Mesenchymal stem cell (in vitro differentiated cells and primary cell): Measurements from ENCODE around the gene TMEM175.

Source experiments
- DNase-seq: peaks from one replicate; pipeline ENCODE4 v3.0.0-alpha.2; 2013
- H2AFZ ChIP-seq: one replicate; pipeline ENCODE4 v1.6.1; 2013; ENCODE audit warnings: low read depth, mild to moderate bottlenecking, control low read depth, inconsistent platforms, low read length, moderate library complexity
- H2AK5ac ChIP-seq: 2 replicates; pipeline ENCODE4 v1.6.1; 2013; ENCODE audit warnings: low read length, moderate library complexity, mild to moderate bottlenecking, inconsistent platforms; ENCODE audit not compliant: severe bottlenecking
- H2BK120ac ChIP-seq: one replicate; pipeline ENCODE4 v1.6.1; 2013; ENCODE audit warnings: low read depth, mild to moderate bottlenecking, inconsistent platforms, low read length, moderate library complexity
- H2BK12ac ChIP-seq, 2 experiments: one replicate each; pipeline ENCODE4 v1.6.1; 2013; ENCODE audit warnings: inconsistent platforms in 2 of 2, low read length in 2 of 2, mild to moderate bottlenecking in 2 of 2, moderate library complexity in 2 of 2, control low read depth in 1 of 2
- H2BK15ac ChIP-seq: one replicate; pipeline ENCODE4 v1.6.1; 2013; ENCODE audit warnings: mild to moderate bottlenecking, low read depth, inconsistent platforms; ENCODE audit not compliant: poor library complexity, severe bottlenecking
- H2BK5ac ChIP-seq: 2 replicates; pipeline ENCODE4 v1.6.1; 2013; ENCODE audit warnings: low read depth, mild to moderate bottlenecking, low read length, control low read depth, inconsistent platforms; ENCODE audit not compliant: poor library complexity, severe bottlenecking
- H3K14ac ChIP-seq, 2 experiments: one replicate each; pipeline ENCODE4 v1.6.1; 2013; ENCODE audit warnings: inconsistent platforms in 2 of 2, low read length in 2 of 2, control low read depth in 1 of 2, mild to moderate bottlenecking in 1 of 2, moderate library complexity in 1 of 2
- H3K18ac ChIP-seq, 2 experiments: one replicate each; pipeline ENCODE4 v1.6.1; 2013; ENCODE audit warnings: inconsistent platforms in 2 of 2, low read length in 2 of 2, control low read depth in 1 of 2, low read depth in 1 of 2, mild to moderate bottlenecking in 1 of 2
- H3K23ac ChIP-seq, 2 experiments: one replicate each; pipeline ENCODE4 v1.6.1; 2013; ENCODE audit warnings: inconsistent platforms in 2 of 2, low read length in 2 of 2, mild to moderate bottlenecking in 2 of 2, moderate library complexity in 2 of 2, control low read depth in 1 of 2
- H3K27ac ChIP-seq: 2 replicates; pipeline ENCODE4 v1.5.1; 2013; ENCODE audit warnings: mild to moderate bottlenecking, moderate library complexity, low read length, control low read depth, inconsistent platforms; ENCODE audit not compliant: poor library complexity, severe bottlenecking
- H3K27me3 ChIP-seq, 2 experiments: 2 replicates each; pipeline versions ENCODE4 v1.6.1 to v1.7.0; 2013; ENCODE audit warnings: low read length in 2 of 2, mild to moderate bottlenecking in 2 of 2, moderate library complexity in 2 of 2, control low read depth in 1 of 2, inconsistent platforms in 1 of 2; ENCODE audit not compliant: control insufficient read depth in 1 of 2, insufficient read depth in 1 of 2
- H3K36me3 ChIP-seq, 2 experiments: 2 replicates each; pipeline versions ENCODE4 v1.6.1 to v1.7.0; 2013; ENCODE audit warnings: low read length in 2 of 2, control low read depth in 1 of 2, inconsistent platforms in 1 of 2, low read depth in 1 of 2, mild to moderate bottlenecking in 1 of 2; ENCODE audit not compliant: insufficient read depth in 2 of 2, control insufficient read depth in 1 of 2
- H3K4ac ChIP-seq, 2 experiments: one replicate each; pipeline ENCODE4 v1.6.1; 2013; ENCODE audit warnings: inconsistent platforms in 2 of 2, low read length in 2 of 2, mild to moderate bottlenecking in 2 of 2, moderate library complexity in 2 of 2, control low read depth in 1 of 2, low read depth in 1 of 2
- H3K4me1 ChIP-seq: 2 replicates; pipeline ENCODE4 v1.6.1; 2013; ENCODE audit warnings: low read depth, low read length, control low read depth; ENCODE audit not compliant: control insufficient read depth, insufficient read depth
- H3K4me2 ChIP-seq: 2 replicates; pipeline ENCODE4 v1.6.1; 2013; ENCODE audit warnings: low read length, mild to moderate bottlenecking, inconsistent platforms; ENCODE audit not compliant: poor library complexity, severe bottlenecking
- H3K4me3 ChIP-seq, 2 experiments: 2 replicates each; pipeline versions ENCODE4 v1.5.1 to v1.7.0; 2013; ENCODE audit warnings: low read length in 2 of 2, mild to moderate bottlenecking in 2 of 2, control low read depth in 1 of 2, low read depth in 1 of 2; ENCODE audit not compliant: insufficient read depth in 1 of 2
- H3K79me1 ChIP-seq: replicated peaks from 2 replicates; pipeline ENCODE4 v1.6.1; 2013; ENCODE audit warnings: mild to moderate bottlenecking, control low read depth, low read length, inconsistent platforms; ENCODE audit not compliant: poor library complexity, severe bottlenecking
- H3K9ac ChIP-seq: 2 replicates; pipeline ENCODE4 v1.7.0; 2013; ENCODE audit warnings: mild to moderate bottlenecking, low read length, moderate library complexity
- H3K9me3 ChIP-seq: 2 replicates; pipeline ENCODE4 v1.7.0; 2013; ENCODE audit warnings: mild to moderate bottlenecking, low read length; ENCODE audit not compliant: control insufficient read depth
- H4K8ac ChIP-seq: one replicate; pipeline ENCODE4 v1.6.1; 2013; ENCODE audit warnings: inconsistent platforms, mild to moderate bottlenecking, low read length, moderate library complexity
- H4K91ac ChIP-seq: one replicate; pipeline ENCODE4 v1.6.1; 2013; ENCODE audit warnings: mild to moderate bottlenecking, low read length, inconsistent platforms
- WGBS: methylation state at CpG from one replicate; pipeline ENCODE4 v1.1.7; 2013; ENCODE audit warnings: mixed read lengths; 5-methylcytosine and 5-hydroxymethylcytosine counted together

The TMEM175 gene

DNA sequence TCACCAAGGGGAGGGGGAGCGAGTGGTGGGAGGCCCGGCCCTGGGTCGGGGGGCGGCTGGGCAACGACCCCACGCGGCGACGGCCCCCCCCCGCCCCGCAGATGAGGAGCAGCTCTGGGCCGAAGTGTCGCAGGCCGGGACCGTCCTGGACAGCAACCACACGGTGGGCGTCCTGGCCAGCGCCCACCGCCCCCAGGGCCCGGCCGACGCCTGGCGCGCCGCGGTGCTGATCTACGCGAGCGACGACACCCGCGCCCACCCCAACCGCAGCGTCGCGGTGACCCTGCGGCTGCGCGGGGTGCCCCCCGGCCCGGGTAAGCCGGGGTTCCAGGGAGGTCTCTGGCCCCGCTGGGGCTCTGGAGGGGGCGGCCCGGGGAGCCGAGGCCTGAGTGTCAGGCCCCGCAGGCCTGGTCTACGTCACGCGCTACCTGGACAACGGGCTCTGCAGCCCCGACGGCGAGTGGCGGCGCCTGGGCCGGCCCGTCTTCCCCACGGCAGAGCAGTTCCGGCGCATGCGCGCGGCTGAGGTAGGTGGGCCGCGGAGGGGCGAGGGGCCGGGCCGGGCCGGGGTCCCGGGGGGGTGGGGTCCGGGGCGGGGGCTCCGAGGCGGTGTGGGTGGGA, 70.5 kb downstream of the TMEM175 start:
- Histone ChIP-seq H3K4me3 (no peak overlapping the region), H3K18ac (no peak overlapping the region), H3K27me3 (peaks cover 69 to 77% of the 10 kb centered on the region in 2 experiments), H3K23ac (no peak overlapping the region), H3K27ac (no peak overlapping the region), H2BK120ac (no peak overlapping the region), H3K4me2 (no peak overlapping the region), H2BK5ac (no peak overlapping the region), H3K14ac (no peak overlapping the region), H3K4ac (no peak overlapping the region), H3K36me3 (peaks cover 0 to 9% of the 10 kb centered on the region in 2 experiments), H3K9ac (no peak overlapping the region), H2BK15ac (no peak overlapping the region), H3K4me1 (peaks cover 16% of the 10 kb centered on the region), H3K9me3 (peaks cover 6% of the 10 kb centered on the region), H3K79me1 (no peaks in the 10 kb centered on the region), H4K8ac (no peak overlapping the region), H2AK5ac (no peak overlapping the region), H4K91ac (no peak overlapping the region), H2BK12ac (no peak overlapping the region), H2AFZ (no peak overlapping the region)
- 9% methylated on average over 26 of the region's 75 CpGs for whole genome bisulfite sequencing
- DNase-seq, result no peak

DNA sequence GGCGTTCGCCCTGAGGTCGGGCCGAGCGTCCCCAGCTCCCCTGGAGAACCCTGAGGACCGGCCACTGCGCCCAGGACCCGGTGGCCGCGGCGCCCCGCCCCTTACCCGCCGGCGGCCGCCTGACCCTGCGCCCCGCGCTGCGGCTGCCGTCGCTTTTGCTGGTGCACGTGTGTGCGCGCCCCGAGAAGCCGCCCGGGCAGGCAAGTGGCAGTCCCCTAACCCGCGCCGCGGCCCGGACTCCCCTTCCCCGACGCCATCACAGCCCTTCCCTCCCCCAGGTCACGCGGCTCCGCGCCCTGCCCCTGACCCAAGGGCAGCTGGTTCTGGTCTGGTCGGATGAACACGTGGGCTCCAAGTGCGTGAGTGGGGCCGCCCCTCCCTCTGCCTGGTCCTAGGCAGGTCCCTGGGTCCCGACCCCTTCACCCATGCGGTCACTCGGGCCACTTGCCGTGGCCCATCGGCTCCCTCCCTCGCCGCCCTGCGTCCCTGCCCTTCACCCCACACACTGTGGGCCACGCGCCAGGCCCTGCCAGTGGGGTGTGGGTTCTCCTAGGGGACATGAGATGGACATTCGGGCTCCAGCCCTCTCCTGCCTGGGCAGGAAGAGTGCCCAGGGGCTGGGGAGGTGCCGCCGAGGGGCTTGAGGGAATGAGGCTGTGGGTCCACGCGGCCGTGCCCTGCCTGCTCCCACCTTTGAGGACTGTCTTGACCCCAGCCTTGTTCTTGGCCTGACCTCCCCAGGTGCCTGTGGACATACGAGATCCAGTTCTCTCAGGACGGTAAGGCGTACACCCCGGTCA, 71.2 kb downstream of the TMEM175 start:
- peaks cover 15% of the 10 kb centered on the region for H3K4me1 ChIP-seq
- no peak overlapping the region for H3K9ac ChIP-seq
- no peak overlapping the region for H2BK5ac ChIP-seq
- no peak for DNase-seq
- no peak overlapping the region for H2BK120ac ChIP-seq
- H3K27me3 ChIP-seq, result peaks cover 69 to 77% of the 10 kb centered on the region in 2 experiments
- H3K27ac ChIP-seq, result no peak overlapping the region
- H2BK12ac ChIP-seq, result no peak overlapping the region
- no peak overlapping the region for H3K14ac ChIP-seq
- H3K9me3 ChIP-seq, result peaks cover 6% of the 10 kb centered on the region
- no peak overlapping the region for H2AFZ ChIP-seq
- no peak overlapping the region for H3K4me2 ChIP-seq
- peaks cover 0 to 9% of the 10 kb centered on the region in 2 experiments for H3K36me3 ChIP-seq
- no peak overlapping the region for H2BK15ac ChIP-seq
- no peaks in the 10 kb centered on the region for H3K79me1 ChIP-seq
- no peak overlapping the region for H4K8ac ChIP-seq
- H3K18ac ChIP-seq, result no peak overlapping the region
- H4K91ac ChIP-seq, result no peak overlapping the region
- no peak overlapping the region for H3K4me3 ChIP-seq
- no peak overlapping the region for H3K23ac ChIP-seq
- WGBS, result 39% methylated on average over 57 of the region's 63 CpGs
- H2AK5ac ChIP-seq, result no peak overlapping the region
- no peak overlapping the region for H3K4ac ChIP-seq

DNA sequence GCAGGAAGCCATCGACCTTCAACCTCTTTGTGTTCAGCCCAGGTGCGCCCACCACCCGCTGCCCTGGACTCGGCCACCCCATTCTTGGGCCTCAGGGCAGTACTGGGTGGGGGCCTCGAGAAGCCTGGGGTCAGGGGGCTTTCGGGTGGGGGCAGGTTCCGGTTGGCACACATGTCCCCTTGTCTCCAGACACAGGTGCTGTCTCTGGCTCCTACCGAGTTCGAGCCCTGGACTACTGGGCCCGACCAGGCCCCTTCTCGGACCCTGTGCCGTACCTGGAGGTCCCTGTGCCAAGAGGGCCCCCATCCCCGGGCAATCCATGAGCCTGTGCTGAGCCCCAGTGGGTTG, 71.8 kb downstream of the TMEM175 start:
- DNase-seq, result no peak
- Histone ChIP-seq H4K8ac (no peak overlapping the region), H3K9me3 (peaks cover 6% of the 10 kb centered on the region), H3K18ac (no peak overlapping the region), H3K27ac (no peak overlapping the region), H3K4me3 (no peak overlapping the region), H3K4me2 (no peak overlapping the region), H2BK12ac (no peak overlapping the region), H3K23ac (no peak overlapping the region), H2BK15ac (no peak overlapping the region), H3K36me3 (peaks cover 0 to 9% of the 10 kb centered on the region in 2 experiments), H3K4me1 (peaks cover 20% of the 10 kb centered on the region), H3K14ac (no peak overlapping the region), H2AK5ac (no peak overlapping the region), H3K27me3 (peaks cover 72 to 80% of the 10 kb centered on the region in 2 experiments), H3K4ac (no peak overlapping the region), H2AFZ (no peak overlapping the region), H2BK120ac (no peak overlapping the region), H4K91ac (no peak overlapping the region), H3K79me1 (no peaks in the 10 kb centered on the region), H3K9ac (no peak overlapping the region), H2BK5ac (no peak overlapping the region)
- 90% methylated on average over 13 of the region's 13 CpGs for WGBS

DNA sequence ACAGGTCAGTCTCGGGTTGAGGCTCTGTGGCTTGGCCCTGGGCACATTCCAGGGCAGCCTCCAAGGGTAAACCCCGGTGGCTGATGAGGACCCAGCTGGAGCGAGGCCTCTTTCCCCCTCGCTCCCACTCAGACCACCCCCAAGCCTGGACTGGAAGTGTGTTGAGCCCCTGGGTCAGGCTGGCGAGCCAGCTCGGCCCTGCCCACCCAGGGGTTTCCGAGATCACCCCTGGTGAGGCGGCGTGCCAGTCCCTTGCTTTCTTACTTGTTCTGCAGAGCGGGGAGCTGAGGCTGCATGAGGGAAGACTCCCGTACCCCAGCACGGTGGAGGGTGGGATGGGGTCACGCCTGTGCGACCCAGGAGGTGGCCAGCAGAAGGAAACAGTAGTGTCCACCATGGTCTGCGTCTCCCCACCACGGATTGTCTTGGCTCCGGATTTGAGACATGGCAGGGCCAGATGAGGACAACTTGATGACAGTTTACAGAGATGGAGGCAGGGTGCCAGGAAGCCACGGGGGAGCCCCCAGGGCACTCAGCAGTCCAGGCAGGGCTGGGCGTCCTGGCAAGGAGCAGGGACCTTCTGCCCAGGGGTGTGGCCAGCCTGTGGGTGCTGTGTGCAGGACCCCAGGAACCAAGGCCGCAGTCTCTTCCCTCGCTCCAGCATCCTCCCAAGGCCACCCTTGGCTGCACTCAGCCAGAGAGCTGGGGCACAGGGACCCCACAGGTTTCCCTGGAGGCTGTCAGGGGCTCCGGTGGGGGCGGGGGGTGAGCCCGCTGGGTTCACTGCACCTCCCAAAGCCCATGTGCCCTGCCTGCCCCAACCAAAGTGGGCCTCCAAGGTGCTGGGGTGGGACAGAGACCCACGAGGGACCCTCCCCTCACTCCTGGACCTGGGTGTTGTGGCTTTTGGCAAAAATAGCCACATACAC, 72.6 kb downstream of the TMEM175 start:
- Histone ChIP-seq H3K79me1 (no peaks in the 10 kb centered on the region), H2BK15ac (no peak overlapping the region), H3K4me1 (peaks cover 25% of the 10 kb centered on the region), H2AK5ac (no peak overlapping the region), H4K8ac (no peak overlapping the region), H2BK120ac (no peak overlapping the region), H3K18ac (no peak overlapping the region), H3K9ac (no peak overlapping the region), H3K36me3 (peaks cover 0 to 9% of the 10 kb centered on the region in 2 experiments), H3K4me3 (no peak overlapping the region), H4K91ac (no peak overlapping the region), H3K4me2 (no peak overlapping the region), H3K27me3 (peaks cover 72 to 80% of the 10 kb centered on the region in 2 experiments), H3K4ac (no peak overlapping the region), H3K9me3 (peaks cover 6% of the 10 kb centered on the region), H3K27ac (no peak overlapping the region), H3K23ac (no peak overlapping the region), H3K14ac (no peak overlapping the region), H2AFZ (no peak overlapping the region), H2BK12ac (no peak overlapping the region), H2BK5ac (no peak overlapping the region)
- no peak for DNase-seq
- WGBS, result 89% methylated on average over 24 of the region's 25 CpGs
